HG02981 (cell line): ENCODE measurements around the gene GRID1.

ENCODE experiments used
- ATAC-seq: cut with Tn5 transposase; IDR thresholded peaks from one replicate; pipeline ENCODE4 v1.9.1; 2021; ENCODE audit warnings: mild to moderate bottlenecking, moderate library complexity; ENCODE audit not compliant: unreplicated experiment

GRID1 gene

GRCh38 chr10:86075512-86075911 is 291.1 kb downstream of the GRID1 start:
- ATAC-seq, result no peak

- ATAC-seq, result no peak
Measured at GRCh38 chr10:86074294-86074693, 292.3 kb downstream of the GRID1 start.

DNA sequence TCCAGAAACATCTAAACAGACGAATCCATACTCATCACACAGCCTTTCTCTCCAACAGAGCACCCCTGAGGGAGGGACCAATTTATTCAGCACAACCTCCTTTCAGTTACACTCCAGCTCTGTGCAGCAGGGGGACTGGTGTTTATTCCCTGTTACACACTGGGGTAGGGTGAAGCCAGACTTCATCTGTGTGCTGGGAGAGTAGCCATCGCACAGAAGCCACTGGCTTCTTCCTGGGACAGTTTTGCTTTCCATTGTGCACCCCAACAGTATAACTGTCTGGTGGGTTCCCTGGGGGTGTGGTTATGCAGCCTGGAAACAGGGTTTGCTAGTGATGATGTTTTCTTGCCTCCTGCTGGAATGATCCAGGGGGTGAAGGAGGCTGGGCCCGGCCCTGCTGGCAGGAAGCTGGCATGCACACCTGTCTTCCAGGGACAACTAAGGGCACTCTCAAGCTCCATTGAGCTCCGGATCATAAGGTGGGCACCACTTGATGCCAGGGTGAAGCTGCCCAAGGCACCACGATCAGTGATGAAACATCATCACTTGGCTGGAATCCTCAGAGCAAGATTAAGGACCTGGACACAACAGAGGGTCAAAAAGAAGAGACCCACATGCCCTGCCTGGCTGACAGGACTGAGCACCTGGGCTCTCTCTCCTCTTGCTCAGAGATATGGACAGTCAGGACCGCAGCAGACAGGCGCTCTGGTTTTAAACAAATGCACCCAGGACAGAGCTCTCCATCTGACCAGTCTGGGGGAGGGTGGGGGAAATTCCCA is 293.2 kb downstream of the GRID1 start:
- no peak for ATAC-seq

DNA sequence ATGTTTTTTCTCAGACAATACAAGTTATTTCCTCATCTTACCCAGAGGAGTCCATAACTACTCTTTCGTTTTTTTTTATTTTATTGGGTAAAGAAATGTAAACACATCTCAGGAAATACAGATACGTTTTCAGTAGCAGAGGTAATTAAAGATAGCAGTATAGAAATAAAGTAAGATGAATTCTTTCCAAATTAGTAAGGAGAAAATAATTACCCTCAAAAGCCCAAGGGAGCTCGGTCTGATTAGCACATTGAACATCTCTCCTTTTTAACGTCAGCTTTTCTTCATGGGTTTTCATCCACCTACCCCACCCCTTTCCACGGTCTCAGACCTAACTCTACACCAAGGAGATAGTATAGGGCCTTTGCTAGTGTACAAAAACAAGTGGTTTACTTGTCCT is 294.2 kb downstream of the GRID1 start:
- no peak for ATAC-seq

GRCh38 chr10:86071758-86072157 is 294.8 kb downstream of the GRID1 start:
- no peak for ATAC-seq

DNA sequence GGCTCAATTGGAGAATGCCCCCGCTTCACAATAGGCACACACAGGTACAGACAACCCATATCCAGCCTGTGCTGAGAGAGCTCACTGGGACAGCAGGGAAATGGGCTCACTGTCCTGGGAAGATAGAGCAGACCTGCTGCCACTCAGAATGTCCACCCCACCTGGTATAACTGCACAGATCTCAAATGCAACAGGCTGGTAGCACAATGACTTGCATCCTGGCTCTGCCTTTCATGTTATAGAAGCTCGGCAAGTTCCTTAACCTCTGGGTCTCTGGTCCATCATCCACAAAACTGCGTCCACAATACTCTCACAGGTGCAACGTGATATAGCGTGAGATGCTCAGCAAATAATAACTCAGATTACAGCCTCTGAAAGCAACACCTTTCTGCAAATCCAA is 295.4 kb downstream of the GRID1 start:
- no peak for ATAC-seq

- ATAC-seq, result no peak
Measured at GRCh38 chr10:86070278-86070677, 296.3 kb downstream of the GRID1 start.

- ATAC-seq, result no peak
Measured at GRCh38 chr10:86068231-86069054, 298.2 kb downstream of the GRID1 start.

DNA sequence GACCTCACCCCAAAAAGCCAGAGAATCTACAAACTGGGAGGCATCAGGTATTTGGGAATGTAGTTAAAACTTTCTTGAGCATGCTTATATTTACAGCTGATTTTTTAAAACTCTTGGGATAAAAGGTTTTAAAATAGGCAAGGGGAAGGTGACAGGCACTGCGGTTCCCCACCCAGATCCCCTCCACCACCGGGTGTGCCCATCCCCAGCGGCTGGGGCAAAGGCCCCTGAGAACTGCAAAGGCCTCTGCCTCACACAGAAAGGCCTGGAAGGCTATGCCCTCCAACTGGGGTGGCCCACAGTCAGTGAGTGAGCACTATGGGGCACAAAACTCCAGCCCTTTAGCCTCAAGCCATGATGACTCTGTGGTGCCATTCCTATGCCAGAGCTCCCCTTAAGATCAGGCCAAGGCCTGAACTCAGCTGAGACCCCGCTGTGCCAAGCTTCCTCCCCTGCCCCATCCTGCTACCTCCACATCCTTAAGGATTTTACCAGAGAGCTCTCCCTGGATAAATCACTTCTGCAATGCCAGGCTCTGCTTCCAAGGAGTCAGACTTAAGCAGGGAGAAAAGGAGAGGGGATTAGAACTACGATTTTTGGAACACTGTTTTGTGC is 299.1 kb downstream of the GRID1 start:
- ATAC-seq, result no peak

- no peak for ATAC-seq
Measured at GRCh38 chr10:86066696-86067095, 299.9 kb downstream of the GRID1 start.

DNA sequence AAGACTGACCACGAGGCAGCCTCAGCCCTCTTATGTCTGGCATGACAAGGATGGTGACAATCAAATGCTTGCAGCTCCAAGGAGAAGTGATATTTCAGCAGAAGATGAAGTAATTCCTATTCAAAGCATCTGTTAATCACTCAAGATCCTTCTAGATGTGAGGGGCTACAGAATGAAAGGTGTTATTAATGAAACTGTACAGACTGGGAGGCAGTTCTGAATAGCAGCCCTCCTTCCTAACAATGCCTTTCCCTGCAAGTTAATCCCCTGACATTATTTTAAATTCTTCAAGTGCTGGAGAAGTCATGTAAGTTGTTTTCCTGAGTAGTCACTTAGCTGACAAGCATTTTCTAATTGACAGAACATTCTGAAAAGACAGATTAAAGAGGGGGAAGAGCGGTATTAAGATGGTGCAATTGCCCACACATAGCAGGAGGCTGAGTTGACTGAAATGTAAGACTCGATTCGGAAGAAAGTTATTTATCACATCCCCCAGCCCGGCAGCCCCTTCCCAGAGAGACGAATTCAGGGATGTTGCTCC is 300.8 kb downstream of the GRID1 start:
- ATAC-seq, result no peak

DNA sequence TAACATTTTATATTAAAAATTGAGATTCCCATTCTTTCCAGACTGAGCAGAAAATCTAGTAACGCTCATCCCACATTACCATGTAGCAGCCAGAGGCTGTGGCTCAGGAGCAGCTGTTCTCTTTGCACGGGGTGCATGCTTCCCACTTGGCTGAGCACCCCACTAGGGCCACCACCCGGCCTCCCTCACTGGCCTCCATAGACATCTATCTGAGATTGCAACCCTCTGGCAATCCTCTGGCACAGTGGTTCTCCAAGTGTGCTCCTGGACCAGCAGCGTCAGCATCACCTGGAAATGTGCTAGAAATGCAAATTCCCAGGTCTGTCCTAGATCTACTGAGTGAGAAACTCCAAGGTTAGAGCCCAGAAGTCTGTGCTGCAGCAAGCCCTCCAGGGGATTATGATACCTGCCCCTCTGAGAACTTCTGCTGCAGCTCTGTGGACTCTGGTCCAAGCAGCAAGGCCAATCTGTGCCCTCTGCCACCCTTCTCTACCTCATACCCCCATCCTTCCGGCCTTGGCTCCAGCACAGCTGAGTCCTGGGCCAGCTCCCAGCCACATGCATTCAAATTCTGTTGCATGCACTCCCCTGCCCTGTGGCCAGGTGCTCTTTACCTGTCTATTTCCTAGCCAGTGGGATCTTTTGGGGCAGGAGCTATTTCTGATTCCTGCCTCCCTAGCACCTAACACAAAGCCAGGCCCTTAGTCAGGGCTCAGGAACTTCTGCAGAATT is 301.5 kb downstream of the GRID1 start:
- ATAC-seq, result no peak

GRCh38 chr10:86064219-86064618 is 302.4 kb downstream of the GRID1 start:
- no peak for ATAC-seq

DNA sequence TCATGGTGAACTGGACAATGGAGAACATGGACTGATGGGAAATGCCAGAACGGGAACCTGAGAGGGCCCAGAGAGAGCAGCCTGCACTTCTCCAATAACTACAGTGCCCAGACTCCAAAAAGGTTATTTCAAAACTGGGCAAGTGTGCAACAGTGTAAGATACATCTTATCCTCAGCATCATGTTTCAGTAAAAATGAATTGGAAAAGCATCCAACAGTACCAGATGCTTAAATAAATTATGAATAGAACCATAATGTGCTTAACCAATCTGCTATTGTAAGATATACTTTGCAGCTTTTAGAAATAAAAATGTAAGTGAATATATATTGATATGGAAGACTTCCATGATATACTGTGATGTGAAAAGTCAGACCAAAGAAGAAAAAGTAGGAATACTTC is 303.3 kb downstream of the GRID1 start:
- ATAC-seq, result no peak

DNA sequence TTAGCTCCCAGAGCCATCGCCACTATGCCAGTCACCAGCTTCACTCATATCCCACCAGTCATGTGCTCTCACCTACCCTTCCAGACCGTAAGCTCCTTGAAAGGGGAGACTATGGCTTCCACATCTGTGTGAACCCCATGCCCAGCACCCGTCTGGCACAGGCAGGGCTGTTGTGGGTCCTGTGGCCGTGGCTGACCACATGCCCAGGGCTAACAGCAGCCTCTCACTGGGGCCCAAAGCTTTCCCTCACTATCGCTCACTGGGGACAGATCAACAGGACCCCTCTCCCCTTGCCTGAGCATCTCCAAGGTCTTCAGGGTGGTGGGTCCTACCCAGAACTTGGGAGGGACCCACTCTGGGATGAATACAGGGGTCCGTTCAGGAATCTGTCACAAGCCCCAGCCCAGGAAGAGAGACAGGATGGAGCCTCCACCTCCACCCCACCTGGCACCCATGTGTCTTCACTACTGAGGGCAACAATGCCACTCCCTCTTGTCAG is 303.9 kb downstream of the GRID1 start:
- ATAC-seq, result no peak

GRCh38 chr10:86062198-86062550 is 304.4 kb downstream of the GRID1 start:
- ATAC-seq, result no peak

GRCh38 chr10:86061278-86062197 is 305.1 kb downstream of the GRID1 start:
- ATAC-seq, result no peak

- no peak for ATAC-seq
Measured at GRCh38 chr10:86060386-86061277, 306.0 kb downstream of the GRID1 start.

DNA sequence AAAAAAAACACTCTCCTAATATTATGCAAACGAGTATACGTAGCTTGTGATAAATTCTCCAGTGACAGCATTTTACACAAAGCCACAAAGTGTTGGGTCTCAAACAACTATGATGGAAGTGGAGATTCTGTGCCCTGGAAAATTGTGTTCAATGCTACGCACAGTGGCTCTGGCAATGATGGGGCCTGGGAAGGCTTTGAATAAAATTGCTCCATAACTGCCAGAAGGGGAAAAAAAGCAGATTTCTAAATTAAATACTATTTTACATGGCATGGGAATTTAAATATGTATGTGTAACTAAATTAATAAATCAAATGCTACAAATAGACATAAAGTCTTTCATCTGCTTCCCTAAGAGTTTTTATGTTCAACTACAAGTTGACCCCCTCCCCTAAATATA is 306.7 kb downstream of the GRID1 start:
- no peak for ATAC-seq
